CD14-positive monocyte (primary cell): ENCODE data around the gene PCBP3. TPM values are rescaled to one million over a fixed set of nuclear protein-coding genes. Genes with fewer than 3 reads are reported as not detected.
"Not testable (repeated sequence)": the region's sequence is repeated elsewhere in the genome, so short reads cannot be mapped to it uniquely, and the experiment has no call there.

ENCODE experiments used
- DNase-seq, 3 donors: peaks; one replicate each; pipeline ENCODE4 v3.0.0-alpha.2; 2011 to 2022
- H2AFZ ChIP-seq: 2 replicates; pipeline ENCODE4 v1.6.0; 2012; ENCODE audit warnings: mild to moderate bottlenecking, low read depth, low read length, inconsistent platforms; ENCODE audit not compliant: insufficient read depth, poor library complexity, severe bottlenecking
- H3K27ac ChIP-seq, 2 donors: 1 replicate in 1 of 2; 2 replicates in 1 of 2; pipeline ENCODE4 v1.5.1; 2012 to 2013; ENCODE audit warnings: low read length in 2 of 2, control low read depth in 1 of 2, inconsistent platforms in 1 of 2, low read depth in 1 of 2, mild to moderate bottlenecking in 1 of 2
- H3K27me3 ChIP-seq, 2 donors: one replicate each; pipeline versions ENCODE4 v1.6.0 to v1.6.1; 2011 to 2013; ENCODE audit warnings: low read length in 2 of 2; ENCODE audit not compliant: control insufficient read depth in 2 of 2, insufficient read depth in 2 of 2
- H3K36me3 ChIP-seq, 2 donors: replicated peaks in 1 of 2; 1 replicate in 1 of 2; 2 replicates in 1 of 2; pipeline versions ENCODE4 v1.5.1 to v1.6.1; 2012 to 2013; ENCODE audit warnings: low read length in 2 of 2, control low read depth in 1 of 2, inconsistent platforms in 1 of 2, mild to moderate bottlenecking in 1 of 2; ENCODE audit not compliant: insufficient read depth in 2 of 2, control insufficient read depth in 1 of 2
- H3K4me1 ChIP-seq, 2 donors: 1 replicate in 1 of 2; 2 replicates in 1 of 2; pipeline versions ENCODE4 v1.5.1 to v1.6.1; 2012 to 2013; ENCODE audit warnings: low read length in 2 of 2, control low read depth in 1 of 2, inconsistent platforms in 1 of 2, mild to moderate bottlenecking in 1 of 2, moderate library complexity in 1 of 2; ENCODE audit not compliant: insufficient read depth in 2 of 2, control insufficient read depth in 1 of 2
- H3K4me2 ChIP-seq: replicated peaks from 2 replicates; pipeline ENCODE3; 2012; ENCODE audit warnings: low read length, moderate library complexity, mild to moderate bottlenecking; ENCODE audit not compliant: poor library complexity, severe bottlenecking; ENCODE audit errors: extremely low read depth
- H3K4me3 ChIP-seq, 3 experiments: fragments of 200-600 bp in 1 of 3; sonication (generic) in 1 of 3; replicated peaks in 1 of 3; 1 replicate in 2 of 3; 2 replicates in 1 of 3; pipeline ENCODE4 v1.5.1; 2011 to 2013; ENCODE audit warnings: low read length in 3 of 3, mild to moderate bottlenecking in 3 of 3, control low read depth in 2 of 3, low read depth in 2 of 3, inconsistent platforms in 1 of 3, moderate library complexity in 1 of 3
- H3K79me2 ChIP-seq: 2 replicates; pipeline ENCODE4 v1.6.0; 2012; ENCODE audit warnings: mild to moderate bottlenecking, control low read depth, inconsistent platforms, low read length, moderate library complexity; ENCODE audit not compliant: insufficient read depth
- H3K9ac ChIP-seq: 2 replicates; pipeline ENCODE4 v1.6.0; 2017; ENCODE audit warnings: low read length, mild to moderate bottlenecking; ENCODE audit not compliant: insufficient read depth, poor library complexity, severe bottlenecking
- H3K9me3 ChIP-seq, 2 donors: replicated peaks in 1 of 2; 1 replicate in 1 of 2; 2 replicates in 1 of 2; pipeline versions ENCODE4 v1.5.1 to v1.6.1; 2012 to 2013; ENCODE audit warnings: low read length in 2 of 2, control low read depth in 1 of 2; ENCODE audit not compliant: control insufficient read depth in 1 of 2, insufficient read depth in 1 of 2
- H4K20me1 ChIP-seq: 2 replicates; pipeline ENCODE4 v1.6.0; 2012; ENCODE audit warnings: mild to moderate bottlenecking, low read length, control low read depth, moderate library complexity; ENCODE audit not compliant: insufficient read depth
- H3K27ac Mint-ChIP-seq, 7 donors: one replicate each; pipeline ENCODE4 v1.8.0; 2020; ENCODE audit warnings: mild to moderate bottlenecking in 7 of 7, mixed read lengths in 7 of 7, moderate library complexity in 6 of 7, inconsistent platforms in 2 of 7
- H3K27me3 Mint-ChIP-seq, 3 donors: one replicate each; pipeline ENCODE4 v1.8.0; 2021 to 2022; ENCODE audit warnings: low read depth in 3 of 3, mild to moderate bottlenecking in 3 of 3, mixed read lengths in 3 of 3, moderate library complexity in 3 of 3, inconsistent platforms in 1 of 3
- H3K36me3 Mint-ChIP-seq, 2 donors: one replicate each; pipeline ENCODE4 v1.8.0; 2020; ENCODE audit warnings: mixed read lengths in 2 of 2, inconsistent platforms in 1 of 2, mild to moderate bottlenecking in 1 of 2
- H3K4me1 Mint-ChIP-seq: one replicate; pipeline ENCODE4 v1.8.0; 2020; ENCODE audit warnings: mild to moderate bottlenecking, mixed read lengths
- H3K4me3 Mint-ChIP-seq, 2 donors: one replicate each; pipeline ENCODE4 v1.8.0; 2020; ENCODE audit warnings: mild to moderate bottlenecking in 2 of 2, mixed read lengths in 2 of 2, moderate library complexity in 1 of 2
- H3K9me3 Mint-ChIP-seq, 7 donors: one replicate each; pipeline ENCODE4 v1.8.0; 2020 to 2022; ENCODE audit warnings: mixed read lengths in 7 of 7, mild to moderate bottlenecking in 6 of 7, moderate library complexity in 6 of 7, inconsistent platforms in 2 of 7
- CTCF ChIP-seq: fragments of 200-600 bp; IDR thresholded peaks from one replicate; pipeline ENCODE4 v1.8.0; 2022; ENCODE audit warnings: antibody characterized with exemption, mild to moderate bottlenecking
- WGBS: methylation state at CpG from one replicate; pipeline ENCODE4 v1.1.5; 2013; ENCODE audit warnings: missing lambda C conversion rate; ENCODE audit not compliant: insufficient coverage; 5-methylcytosine and 5-hydroxymethylcytosine counted together
- intact Hi-C, 2 donors: fragments of 100-400 bp; cut with micrococcal nuclease; formaldehyde crosslinking; loops; one replicate each; pipeline versions ENCODE4 v1.15.0 to v1.15.1; 2023
- polyA plus RNA-seq, 3 donors: library from polyadenylated mRNA; depleted of rRNA in 1 of 3; unstranded in 2 of 3; stranded (reverse) in 1 of 3; fragments of 300-500 nt in 2 of 3; fragments of >200 nt in 1 of 3; fragmentation: Illumina TruSeq in 2 of 3; gene quantifications; 1 replicate in 2 of 3; 2 replicates in 1 of 3; pipeline ENCODE4 v1.2.3, GENCODE V29; 2012 to 2021

Gene PCBP3
- polyA plus RNA-seq, 3 donors = 0.34 to 0.49 TPM; not detected in 1

GRCh38 chr21:45805321-45805720 lies 161.8 kb downstream of the PCBP3 start:
- no peaks in the 10 kb centered on the region for H3K36me3 Mint-ChIP-seq

GRCh38 chr21:45806042-45806441 lies 162.5 kb downstream of the PCBP3 start:
- no peak overlapping the region for H2AFZ ChIP-seq
- intact Hi-C loops = loop anchor here in 1 of 2 donors (10.0 kb wide), 1 partner anchor 151 kb away; no protein-coding TSS in a partner anchor
- H3K36me3 ChIP-seq = no peaks in the 10 kb centered on the region
- H4K20me1 ChIP-seq = no peaks in the 10 kb centered on the region
- no peaks in the 10 kb centered on the region for H3K9me3 ChIP-seq
- Mint-ChIP-seq H3K27me3 (peaks cover 0 to 1% (median 0%) of the 10 kb centered on the region in 3 donors), H3K36me3 (no peaks in the 10 kb centered on the region), H3K27ac (peak overlapping the region in 1 of 7 donors; percentile 26), H3K4me1 (no peaks in the 10 kb centered on the region), H3K9me3 (peaks cover 0 to 7% (median 0%) of the 10 kb centered on the region in 7 donors), H3K4me3 (no peak overlapping the region)
- 94% methylated on average over 9 of the region's 11 CpGs for WGBS
- H3K27ac ChIP-seq = no peak overlapping the region
- H3K4me2 ChIP-seq = no peak overlapping the region
- no peaks in the 10 kb centered on the region for H3K27me3 ChIP-seq
- no peaks in the 10 kb centered on the region for H3K79me2 ChIP-seq
- TF ChIP-seq CTCF = no peak
- no peak overlapping the region for H3K9ac ChIP-seq
- no peak overlapping the region for H3K4me3 ChIP-seq
- DNase-seq = no peak
- H3K4me1 ChIP-seq = no peaks in the 10 kb centered on the region

More at GRCh38 chr21:45805321-45805720, 161.8 kb downstream of the PCBP3 start:
- Mint-ChIP-seq H3K27me3 (peaks cover 0 to 1% (median 0%) of the 10 kb centered on the region in 3 donors), H3K27ac (no peak overlapping the region), H3K4me3 (no peak overlapping the region), H3K4me1 (no peaks in the 10 kb centered on the region), H3K9me3 (peaks cover 0 to 7% (median 0%) of the 10 kb centered on the region in 7 donors)
- Histone ChIP-seq H2AFZ (no peak overlapping the region), H3K4me3 (no peak overlapping the region), H3K27me3 (no peaks in the 10 kb centered on the region), H3K27ac (no peak overlapping the region), H3K4me1 (no peaks in the 10 kb centered on the region), H3K4me2 (no peak overlapping the region), H4K20me1 (no peaks in the 10 kb centered on the region), H3K9ac (no peak overlapping the region), H3K79me2 (no peaks in the 10 kb centered on the region), H3K9me3 (no peaks in the 10 kb centered on the region), H3K36me3 (no peaks in the 10 kb centered on the region)
- DNase-seq = no peak
- TF ChIP-seq CTCF = no peak
- 96% methylated on average over 6 of the region's 6 CpGs for WGBS
- intact Hi-C loops = loop anchor here in 1 of 2 donors (10.0 kb wide), 1 partner anchor 151 kb away; no protein-coding TSS in a partner anchor

- WGBS = no CpG with 5 or more reads among the region's 3 CpGs
- DNase-seq, H3K27me3 ChIP-seq, H3K27ac Mint-ChIP-seq, H3K4me1 ChIP-seq, H3K36me3 Mint-ChIP-seq, H3K9me3 ChIP-seq, H2AFZ ChIP-seq, H4K20me1 ChIP-seq, H3K27ac ChIP-seq, H3K4me2 ChIP-seq, H3K27me3 Mint-ChIP-seq, H3K36me3 ChIP-seq, H3K4me1 Mint-ChIP-seq, H3K9me3 Mint-ChIP-seq, H3K4me3 ChIP-seq, H3K4me3 Mint-ChIP-seq, H3K79me2 ChIP-seq, H3K9ac ChIP-seq: not testable (repeated sequence)
- intact Hi-C loops = loop anchor here in 1 of 2 donors (10.0 kb wide), 1 partner anchor 154 kb away; no protein-coding TSS in a partner anchor
These were observed 165.1 kb downstream of the PCBP3 start for GRCh38 chr21:45808663-45809062.
